ENCODE results near the gene PCDHA5.
"Not testable (repeated sequence)": the region's sequence is repeated elsewhere in the genome, so short reads cannot be mapped to it uniquely, and the experiment has no call there.

PCDHA5 gene

DNA sequence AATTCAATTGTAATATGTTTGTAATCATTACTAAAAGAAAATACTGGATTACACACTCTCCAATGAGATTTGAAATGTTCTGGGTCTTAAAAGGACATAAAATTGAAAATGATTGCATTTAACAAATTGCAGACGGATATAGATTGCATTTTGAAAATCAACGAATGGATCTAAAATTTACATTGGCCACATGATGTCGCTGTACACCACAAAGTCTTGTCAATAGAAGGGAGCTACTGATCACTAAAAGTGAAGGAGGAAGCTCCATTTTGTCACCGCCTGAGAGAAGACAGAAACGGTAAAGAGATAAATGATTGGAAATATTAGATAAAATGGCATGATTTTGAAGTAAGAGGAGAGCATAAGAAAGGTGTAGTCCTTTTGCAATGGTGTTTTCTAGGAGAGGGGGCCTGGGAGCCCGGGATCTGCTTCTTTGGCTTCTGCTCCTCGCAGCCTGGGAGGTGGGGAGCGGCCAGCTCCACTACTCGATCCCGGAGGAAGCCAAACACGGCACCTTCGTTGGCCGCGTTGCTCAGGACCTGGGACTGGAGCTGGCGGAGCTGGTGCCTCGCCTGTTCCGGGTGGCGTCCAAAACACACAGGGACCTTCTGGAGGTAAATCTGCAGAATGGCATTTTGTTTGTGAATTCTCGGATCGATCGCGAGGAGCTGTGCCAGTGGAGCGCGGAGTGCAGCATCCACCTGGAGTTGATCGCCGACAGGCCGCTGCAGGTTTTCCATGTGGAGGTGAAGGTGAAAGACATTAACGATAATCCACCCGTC, 35.3 kb upstream of the PCDHA5 start, which contains the start of gene PCDHA1:
TSS of gene PCDHA1 (plus strand) at position 236 of the 782 bp plus-strand sequence.
- no peaks in the 10 kb centered on the region for H3K9me3 ChIP-seq (ENCODE audit: control insufficient read depth, insufficient read depth, low read depth, low read length)
- TF ChIP-seq ZNF654 (tag by site-specific recombination; IDR thresholded peaks at IDR 0.05; ENCODE audit: low read depth): peak; percentile 71
- TF ChIP-seq ZFP3 (tag by site-specific recombination; IDR thresholded peaks at IDR 0.05; ENCODE audit: low read depth): no peak
- ChIA-PET POLR2A (no interaction called here), CTCF (interaction anchor here (0.5 to 2.2 kb wide), 14 partner anchors 9 to 562 kb away, joined by 3 to 6 read pairs (median 3); partner anchors contain the start of genes PCDHA2 and PCDHA4)
- no peaks in the 10 kb centered on the region for H3K4me1 ChIP-seq (ENCODE audit: control insufficient read depth, insufficient read depth, low read length)
- no peak within 1 kb of the TSS for H3K4me3 ChIP-seq (ENCODE audit: low read depth, low read length)
- H3K36me3 ChIP-seq (ENCODE audit: control insufficient read depth in 2 of 2, insufficient read depth in 1 of 2, low read length in 2 of 2): no peaks in the 10 kb centered on the region
- no peak within 1 kb of the TSS for H3K27ac ChIP-seq (ENCODE audit: extremely low read depth, low read depth, low read length)

GRCh38 chr5:140787422-140787821, 34.0 kb upstream of the PCDHA5 start:
- H3K27ac ChIP-seq (ENCODE audit: extremely low read depth, low read depth, low read length); H3K4me1 ChIP-seq (ENCODE audit: control insufficient read depth, insufficient read depth, low read length); H3K9me3 ChIP-seq (ENCODE audit: control insufficient read depth, insufficient read depth, low read depth, low read length); H3K36me3 ChIP-seq (ENCODE audit: control insufficient read depth in 2 of 2, insufficient read depth in 1 of 2, low read length in 2 of 2); H3K4me3 ChIP-seq (ENCODE audit: low read depth, low read length); POLR2A ChIA-PET: not testable (repeated sequence)
- CTCF ChIA-PET: interaction anchor here (0.6 to 1.4 kb wide), 3 partner anchors 28 to 54 kb away, joined by 3 read pairs; no protein-coding TSS in a partner anchor

GRCh38 chr5:140787849-140788504, 33.4 kb upstream of the PCDHA5 start:
- H3K4me1 ChIP-seq (ENCODE audit: control insufficient read depth, insufficient read depth, low read length); H3K9me3 ChIP-seq (ENCODE audit: control insufficient read depth, insufficient read depth, low read depth, low read length); H3K36me3 ChIP-seq (ENCODE audit: control insufficient read depth in 2 of 2, insufficient read depth in 1 of 2, low read length in 2 of 2); H3K27ac ChIP-seq (ENCODE audit: extremely low read depth, low read depth, low read length); POLR2A ChIA-PET; H3K4me3 ChIP-seq (ENCODE audit: low read depth, low read length): not testable (repeated sequence)
- CTCF ChIA-PET: interaction anchor here (0.6 to 1.4 kb wide), 3 partner anchors 12 to 54 kb away, joined by 3 to 4 read pairs (median 3); no protein-coding TSS in a partner anchor

DNA sequence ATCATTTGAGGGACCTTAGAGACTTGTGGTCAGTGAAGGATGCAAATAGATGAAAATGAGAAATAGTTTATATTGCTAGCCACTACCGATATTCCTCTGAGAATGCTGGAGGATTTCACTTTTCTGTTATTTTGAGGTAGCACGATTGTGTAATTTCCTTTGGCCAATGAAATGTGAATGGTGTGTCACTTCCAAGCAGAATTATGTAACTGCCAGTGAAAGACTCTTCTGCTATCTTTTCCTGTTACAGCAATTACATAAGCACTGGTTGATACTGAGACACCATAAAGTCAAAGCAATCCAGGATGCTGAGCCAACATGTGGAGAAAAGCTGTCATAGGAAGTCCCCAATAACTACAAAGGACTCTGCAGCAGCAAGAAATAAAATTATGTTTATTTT, 30.3 kb upstream of the PCDHA5 start:
- CTCF ChIA-PET: no interaction called here
- POLR2A ChIA-PET: no interaction called here
- no peaks in the 10 kb centered on the region for H3K36me3 ChIP-seq (ENCODE audit: control insufficient read depth in 2 of 2, insufficient read depth in 1 of 2, low read length in 2 of 2)
- H3K4me3 ChIP-seq (ENCODE audit: low read depth, low read length): no peak overlapping the region
- TF ChIP-seq RBAK (tag by site-specific recombination; IDR thresholded peaks at IDR 0.05): no peak
- 0 out of 2 replicates have a peak, but pooled peaks have one; percentile 22 for TF ChIP-seq SCRT2 (tag by site-specific recombination; IDR thresholded peaks at IDR 0.05)
- no peaks in the 10 kb centered on the region for H3K4me1 ChIP-seq (ENCODE audit: control insufficient read depth, insufficient read depth, low read length)
- no peak overlapping the region for H3K27ac ChIP-seq (ENCODE audit: extremely low read depth, low read depth, low read length)
- no peaks in the 10 kb centered on the region for H3K9me3 ChIP-seq (ENCODE audit: control insufficient read depth, insufficient read depth, low read depth, low read length)

- POLR2A ChIA-PET: no interaction called here
- H3K36me3 ChIP-seq (ENCODE audit: control insufficient read depth in 2 of 2, insufficient read depth in 1 of 2, low read length in 2 of 2): no peaks in the 10 kb centered on the region
- TF ChIP-seq ZNF654 (tag by site-specific recombination; IDR thresholded peaks at IDR 0.05; ENCODE audit: low read depth) (peak; percentile 20; the same call in 1 of the 2 replicates), PRDM1 (tag by site-specific recombination; IDR thresholded peaks at IDR 0.05) (no peak), ZNF24 (tag by site-specific recombination; IDR thresholded peaks at IDR 0.05) (no peak)
- no peaks in the 10 kb centered on the region for H3K4me1 ChIP-seq (ENCODE audit: control insufficient read depth, insufficient read depth, low read length)
- H3K9me3 ChIP-seq (ENCODE audit: control insufficient read depth, insufficient read depth, low read depth, low read length): no peaks in the 10 kb centered on the region
- CTCF ChIA-PET: interaction anchor here (0.6 to 1.9 kb wide), 5 partner anchors 10 to 47 kb away, joined by 3 to 6 read pairs (median 4); partner anchors contain the start of genes PCDHA1 and PCDHA4
- H3K27ac ChIP-seq (ENCODE audit: extremely low read depth, low read depth, low read length): no peak within 1 kb of the TSS
- H3K4me3 ChIP-seq (ENCODE audit: low read depth, low read length): no peak within 1 kb of the TSS
These were observed 26.7 kb upstream of the PCDHA5 start, which contains the start of gene PCDHA2 for GRCh38 chr5:140794595-140795258. PCDHA2 (plus strand) TSS chr5:140794852.

DNA sequence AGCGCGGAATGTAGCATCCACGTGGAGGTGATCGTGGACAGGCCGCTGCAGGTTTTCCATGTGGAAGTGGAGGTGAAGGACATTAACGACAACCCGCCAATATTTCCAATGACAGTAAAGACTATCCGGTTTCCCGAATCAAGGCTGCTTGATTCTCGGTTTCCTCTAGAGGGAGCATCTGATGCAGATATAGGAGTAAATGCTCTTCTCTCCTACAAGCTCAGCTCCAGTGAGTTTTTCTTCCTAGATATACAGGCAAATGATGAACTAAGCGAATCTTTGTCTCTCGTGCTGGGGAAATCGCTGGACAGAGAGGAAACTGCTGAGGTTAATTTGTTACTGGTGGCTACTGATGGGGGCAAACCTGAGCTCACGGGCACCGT, 26.2 kb upstream of the PCDHA5 start:
- CTCF ChIA-PET: interaction anchor here (0.6 to 1.9 kb wide), 4 partner anchors 10 to 46 kb away, joined by 3 to 6 read pairs (median 4); partner anchors contain the start of genes PCDHA1 and PCDHA4
- no peak overlapping the region for H3K4me3 ChIP-seq (ENCODE audit: low read depth, low read length)
- POLR2A ChIA-PET: no interaction called here
- H3K36me3 ChIP-seq (ENCODE audit: control insufficient read depth in 2 of 2, insufficient read depth in 1 of 2, low read length in 2 of 2): no peaks in the 10 kb centered on the region
- H3K4me1 ChIP-seq (ENCODE audit: control insufficient read depth, insufficient read depth, low read length): no peaks in the 10 kb centered on the region
- no peak overlapping the region for H3K27ac ChIP-seq (ENCODE audit: extremely low read depth, low read depth, low read length)
- no peaks in the 10 kb centered on the region for H3K9me3 ChIP-seq (ENCODE audit: control insufficient read depth, insufficient read depth, low read depth, low read length)
- TF ChIP-seq ZNF416 (tag by site-specific recombination; IDR thresholded peaks at IDR 0.05): no peak
- no peak for TF ChIP-seq ZNF571 (tag by site-specific recombination; IDR thresholded peaks at IDR 0.05)
- TF ChIP-seq ZNF549 (tag by site-specific recombination; IDR thresholded peaks at IDR 0.05): no peak
- no peak for TF ChIP-seq ZIC2 (tag by site-specific recombination; IDR thresholded peaks at IDR 0.05)
- TF ChIP-seq ZNF112 (tag by site-specific recombination; IDR thresholded peaks at IDR 0.05): no peak
- no peak for TF ChIP-seq SCRT2 (tag by site-specific recombination; IDR thresholded peaks at IDR 0.05)
- TF ChIP-seq, protein P1, sequence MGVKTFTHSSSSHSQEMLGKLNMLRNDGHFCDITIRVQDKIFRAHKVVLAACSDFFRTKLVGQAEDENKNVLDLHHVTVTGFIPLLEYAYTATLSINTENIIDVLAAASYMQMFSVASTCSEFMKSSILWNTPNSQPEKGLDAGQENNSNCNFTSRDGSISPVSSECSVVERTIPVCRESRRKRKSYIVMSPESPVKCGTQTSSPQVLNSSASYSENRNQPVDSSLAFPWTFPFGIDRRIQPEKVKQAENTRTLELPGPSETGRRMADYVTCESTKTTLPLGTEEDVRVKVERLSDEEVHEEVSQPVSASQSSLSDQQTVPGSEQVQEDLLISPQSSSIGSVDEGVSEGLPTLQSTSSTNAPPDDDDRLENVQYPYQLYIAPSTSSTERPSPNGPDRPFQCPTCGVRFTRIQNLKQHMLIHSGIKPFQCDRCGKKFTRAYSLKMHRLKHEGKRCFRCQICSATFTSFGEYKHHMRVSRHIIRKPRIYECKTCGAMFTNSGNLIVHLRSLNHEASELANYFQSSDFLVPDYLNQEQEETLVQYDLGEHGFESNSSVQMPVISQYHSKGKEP (tag by site-specific recombination; IDR thresholded peaks at IDR 0.05): no peak
- TF ChIP-seq HOXC10 (CRISPR knock-in tag; IDR thresholded peaks at IDR 0.05): no peak
